ENCODE results near the gene VEPH1. TPM values are rescaled to one million over a fixed set of nuclear protein-coding genes. Genes with fewer than 3 reads are reported as not detected.

VEPH1 gene
- total RNA-seq, 1 experiment from 2014 or later = 2.4 TPM

DNA sequence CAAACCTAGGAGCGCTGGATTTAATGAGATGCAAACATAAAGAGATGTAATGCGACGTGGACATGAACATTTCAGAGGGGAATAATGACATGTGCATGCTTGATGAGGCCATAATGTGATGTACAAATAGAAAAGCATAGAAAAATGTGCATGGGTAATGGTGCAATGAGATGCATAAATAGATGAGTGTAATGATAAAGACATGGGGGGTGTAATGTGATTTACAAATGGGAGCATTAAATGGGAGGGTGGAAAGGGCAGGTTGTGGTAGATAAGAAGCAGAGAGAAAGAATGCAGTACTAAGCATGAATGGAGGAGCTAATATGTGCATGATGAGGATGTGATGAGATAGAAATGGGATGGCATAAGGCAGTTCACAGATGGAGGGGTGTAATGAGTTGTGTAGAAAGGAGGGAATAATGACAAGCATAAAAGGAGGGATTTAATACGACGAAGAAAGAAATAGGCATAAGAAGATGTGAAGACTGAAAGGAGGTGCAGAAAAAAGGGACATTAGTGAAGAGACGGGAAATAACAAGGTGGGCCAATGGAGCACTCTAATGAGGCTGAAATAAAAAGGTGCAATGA is 205.8 kb downstream of the VEPH1 start:
- H3K4me3 Mint-ChIP-seq (ENCODE audit: unreplicated experiment) = no peak overlapping the region
- intact Hi-C loops (cut with micrococcal nuclease) = no loop called here
- CTCF ChIA-PET = interaction anchor here (0.7 kb wide), 1 partner anchor 55 kb away, joined by 3 read pairs; no protein-coding TSS in a partner anchor
- no peaks in the 10 kb centered on the region for H3K36me3 Mint-ChIP-seq (ENCODE audit: insufficient read depth, unreplicated experiment)
- DNase-seq (ENCODE audit: unreplicated experiment) = no peak
- no TSS peak for BruUV-seq (replicated peaks)
- H3K9me3 Mint-ChIP-seq (ENCODE audit: unreplicated experiment) = no peaks in the 10 kb centered on the region
- no peak overlapping the region for H3K27ac Mint-ChIP-seq (ENCODE audit: low read depth, unreplicated experiment)
- POLR2A ChIA-PET = no interaction called here
- TF ChIP-seq, protein P1, sequence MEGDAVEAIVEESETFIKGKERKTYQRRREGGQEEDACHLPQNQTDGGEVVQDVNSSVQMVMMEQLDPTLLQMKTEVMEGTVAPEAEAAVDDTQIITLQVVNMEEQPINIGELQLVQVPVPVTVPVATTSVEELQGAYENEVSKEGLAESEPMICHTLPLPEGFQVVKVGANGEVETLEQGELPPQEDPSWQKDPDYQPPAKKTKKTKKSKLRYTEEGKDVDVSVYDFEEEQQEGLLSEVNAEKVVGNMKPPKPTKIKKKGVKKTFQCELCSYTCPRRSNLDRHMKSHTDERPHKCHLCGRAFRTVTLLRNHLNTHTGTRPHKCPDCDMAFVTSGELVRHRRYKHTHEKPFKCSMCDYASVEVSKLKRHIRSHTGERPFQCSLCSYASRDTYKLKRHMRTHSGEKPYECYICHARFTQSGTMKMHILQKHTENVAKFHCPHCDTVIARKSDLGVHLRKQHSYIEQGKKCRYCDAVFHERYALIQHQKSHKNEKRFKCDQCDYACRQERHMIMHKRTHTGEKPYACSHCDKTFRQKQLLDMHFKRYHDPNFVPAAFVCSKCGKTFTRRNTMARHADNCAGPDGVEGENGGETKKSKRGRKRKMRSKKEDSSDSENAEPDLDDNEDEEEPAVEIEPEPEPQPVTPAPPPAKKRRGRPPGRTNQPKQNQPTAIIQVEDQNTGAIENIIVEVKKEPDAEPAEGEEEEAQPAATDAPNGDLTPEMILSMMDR (IDR thresholded peaks at IDR 0.05; ENCODE audit: unreplicated experiment) = no peak
- no peaks in the 10 kb centered on the region for H3K27me3 Mint-ChIP-seq (ENCODE audit: insufficient read depth, unreplicated experiment)
- H3K4me1 Mint-ChIP-seq (ENCODE audit: insufficient read depth, unreplicated experiment) = no peaks in the 10 kb centered on the region

DNA sequence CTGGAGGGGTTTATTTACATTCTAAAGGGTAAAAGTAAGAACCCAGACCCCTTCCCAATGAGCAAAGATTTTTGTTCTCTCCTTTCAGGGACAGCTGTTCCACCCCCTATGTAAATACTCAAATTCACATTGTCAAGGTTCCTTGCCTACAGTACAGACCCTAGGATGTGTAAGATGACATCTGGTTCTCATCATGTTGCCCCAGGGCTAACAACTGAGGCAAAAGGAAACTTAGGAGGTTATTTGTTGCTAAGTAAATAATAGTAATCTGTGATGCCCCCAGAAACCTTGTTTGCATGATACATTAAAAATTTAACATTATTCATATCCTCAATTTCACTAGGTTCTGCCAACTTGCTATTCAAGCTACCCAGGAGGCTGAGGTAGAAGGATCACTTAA is 208.3 kb downstream of the VEPH1 start:
- no peaks in the 10 kb centered on the region for H3K27me3 Mint-ChIP-seq (ENCODE audit: insufficient read depth, unreplicated experiment)
- no peak overlapping the region for H3K4me3 Mint-ChIP-seq (ENCODE audit: unreplicated experiment)
- TF ChIP-seq, protein P1 (IDR thresholded peaks at IDR 0.05; ENCODE audit: unreplicated experiment) = no peak
- ChIA-PET POLR2A (no interaction called here), CTCF (interaction anchor here (0.7 kb wide), 1 partner anchor 54 kb away, joined by 3 read pairs; no protein-coding TSS in a partner anchor)
- DNase-seq (ENCODE audit: unreplicated experiment) = no peak
- intact Hi-C loops (cut with micrococcal nuclease) = no loop called here
- H3K27ac Mint-ChIP-seq (ENCODE audit: low read depth, unreplicated experiment) = no peak overlapping the region
- no peaks in the 10 kb centered on the region for H3K36me3 Mint-ChIP-seq (ENCODE audit: insufficient read depth, unreplicated experiment)
- peaks cover 10% of the 10 kb centered on the region for H3K4me1 Mint-ChIP-seq (ENCODE audit: insufficient read depth, unreplicated experiment)
- BruUV-seq (replicated peaks) = no TSS peak
- H3K9me3 Mint-ChIP-seq (ENCODE audit: unreplicated experiment) = no peaks in the 10 kb centered on the region

DNA sequence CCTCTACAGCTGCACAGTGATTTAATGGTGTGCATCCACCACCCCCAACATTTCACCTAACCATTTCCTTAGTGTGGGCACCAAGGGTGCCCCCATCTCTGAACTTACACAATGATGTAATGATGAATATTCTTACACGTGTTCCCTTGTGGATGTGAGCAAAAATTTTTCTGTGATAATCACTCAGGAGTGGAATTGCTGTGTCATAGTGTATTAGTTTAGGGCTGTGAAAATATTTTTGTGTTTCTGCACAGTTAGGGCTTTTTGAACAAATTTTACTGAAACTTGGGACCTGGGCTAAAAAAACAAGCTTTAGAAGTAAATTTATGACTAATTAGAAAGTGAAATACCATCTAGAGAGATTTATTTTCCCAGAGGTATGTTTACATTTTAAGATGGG is 208.7 kb downstream of the VEPH1 start:
- CTCF ChIA-PET = interaction anchor here (0.7 kb wide), 1 partner anchor 54 kb away, joined by 3 read pairs; no protein-coding TSS in a partner anchor
- peaks cover 11% of the 10 kb centered on the region for H3K4me1 Mint-ChIP-seq (ENCODE audit: insufficient read depth, unreplicated experiment)
- TF ChIP-seq, protein P1 (IDR thresholded peaks at IDR 0.05; ENCODE audit: unreplicated experiment) = no peak
- H3K27ac Mint-ChIP-seq (ENCODE audit: low read depth, unreplicated experiment) = no peak overlapping the region
- BruUV-seq (replicated peaks) = no TSS peak
- no peak for DNase-seq (ENCODE audit: unreplicated experiment)
- H3K9me3 Mint-ChIP-seq (ENCODE audit: unreplicated experiment) = no peaks in the 10 kb centered on the region
- H3K27me3 Mint-ChIP-seq (ENCODE audit: insufficient read depth, unreplicated experiment) = no peaks in the 10 kb centered on the region
- no peaks in the 10 kb centered on the region for H3K36me3 Mint-ChIP-seq (ENCODE audit: insufficient read depth, unreplicated experiment)
- intact Hi-C loops (cut with micrococcal nuclease) = no loop called here
- no peak overlapping the region for H3K4me3 Mint-ChIP-seq (ENCODE audit: unreplicated experiment)
- POLR2A ChIA-PET = no interaction called here

DNA sequence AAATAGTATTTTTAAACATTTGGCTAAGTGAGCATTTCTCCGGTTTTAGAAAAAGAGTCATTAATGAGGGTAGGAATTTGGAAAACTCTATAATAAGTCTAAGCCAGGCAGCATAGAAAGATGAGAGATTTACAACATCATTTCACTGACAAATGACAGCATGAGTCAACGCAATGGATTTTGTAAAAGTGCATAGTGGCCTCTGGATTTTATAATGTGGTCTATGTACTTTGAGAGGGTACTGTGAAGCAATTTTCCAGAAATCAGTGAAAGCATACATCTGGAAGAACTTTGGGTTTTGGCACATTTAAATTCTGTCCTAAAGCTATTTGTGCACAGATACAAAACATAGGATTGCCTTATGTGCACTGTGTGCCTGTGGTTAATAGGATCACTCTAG is 212.4 kb downstream of the VEPH1 start:
- CTCF ChIA-PET = no interaction called here
- H3K27me3 Mint-ChIP-seq (ENCODE audit: insufficient read depth, unreplicated experiment) = no peaks in the 10 kb centered on the region
- no peaks in the 10 kb centered on the region for H3K9me3 Mint-ChIP-seq (ENCODE audit: unreplicated experiment)
- DNase-seq (ENCODE audit: unreplicated experiment) = peak; percentile 67
- no peaks in the 10 kb centered on the region for H3K36me3 Mint-ChIP-seq (ENCODE audit: insufficient read depth, unreplicated experiment)
- POLR2A ChIA-PET = no interaction called here
- H3K27ac Mint-ChIP-seq (ENCODE audit: low read depth, unreplicated experiment) = peak overlapping the region; percentile 61
- peaks cover 11% of the 10 kb centered on the region for H3K4me1 Mint-ChIP-seq (ENCODE audit: insufficient read depth, unreplicated experiment)
- TF ChIP-seq, protein P1 (IDR thresholded peaks at IDR 0.05; ENCODE audit: unreplicated experiment) = no peak
- intact Hi-C loops (cut with micrococcal nuclease) = no loop called here
- no peak overlapping the region for H3K4me3 Mint-ChIP-seq (ENCODE audit: unreplicated experiment)
- no TSS peak for BruUV-seq (replicated peaks)
